ENCODE measurements around the gene ZNF268. TPM values are rescaled to one million over a fixed set of nuclear protein-coding genes. Genes with fewer than 3 reads are reported as not detected.

Gene ZNF268
- total RNA-seq, 6 donors from 2014 or later = 15.5 to 37.7 (median 20.9) TPM

DNA sequence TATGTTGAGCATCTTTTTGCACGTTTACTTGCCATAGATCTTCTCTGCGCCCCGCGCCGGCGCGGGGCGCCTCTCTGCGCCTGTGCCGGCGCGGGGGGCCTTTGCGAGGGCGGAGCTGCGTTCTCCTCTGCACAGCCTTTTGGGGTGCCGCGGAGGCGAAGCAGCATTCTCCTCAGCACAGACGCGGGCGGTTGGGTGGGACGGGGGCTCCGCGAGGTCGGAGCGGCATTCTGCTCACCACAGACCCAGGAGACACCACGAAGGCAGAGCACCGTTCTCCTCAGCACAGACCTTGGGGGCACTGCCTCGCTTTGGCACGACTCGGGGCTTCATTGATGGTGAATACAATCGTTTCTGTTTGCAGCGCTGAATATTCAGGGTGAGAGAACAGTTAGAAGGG lies 82.9 kb downstream of the ZNF268 start:
- DNase-seq = peak in 1 of 2 donors; percentile 72
- Histone ChIP-seq H3K4me3 (no peak overlapping the region), H3K27me3 (no peaks in the 10 kb centered on the region), H3K36me3 (no peaks in the 10 kb centered on the region), H3K27ac (no peak overlapping the region), H3K4me1 (no peaks in the 10 kb centered on the region), H3K9me3 (no peaks in the 10 kb centered on the region)
- TF ChIP-seq EP300 (IDR thresholded peaks at IDR 0.05) = no peak
- no peak for TF ChIP-seq POLR2A (IDR thresholded peaks at IDR 0.05)
- TF ChIP-seq, protein P1, sequence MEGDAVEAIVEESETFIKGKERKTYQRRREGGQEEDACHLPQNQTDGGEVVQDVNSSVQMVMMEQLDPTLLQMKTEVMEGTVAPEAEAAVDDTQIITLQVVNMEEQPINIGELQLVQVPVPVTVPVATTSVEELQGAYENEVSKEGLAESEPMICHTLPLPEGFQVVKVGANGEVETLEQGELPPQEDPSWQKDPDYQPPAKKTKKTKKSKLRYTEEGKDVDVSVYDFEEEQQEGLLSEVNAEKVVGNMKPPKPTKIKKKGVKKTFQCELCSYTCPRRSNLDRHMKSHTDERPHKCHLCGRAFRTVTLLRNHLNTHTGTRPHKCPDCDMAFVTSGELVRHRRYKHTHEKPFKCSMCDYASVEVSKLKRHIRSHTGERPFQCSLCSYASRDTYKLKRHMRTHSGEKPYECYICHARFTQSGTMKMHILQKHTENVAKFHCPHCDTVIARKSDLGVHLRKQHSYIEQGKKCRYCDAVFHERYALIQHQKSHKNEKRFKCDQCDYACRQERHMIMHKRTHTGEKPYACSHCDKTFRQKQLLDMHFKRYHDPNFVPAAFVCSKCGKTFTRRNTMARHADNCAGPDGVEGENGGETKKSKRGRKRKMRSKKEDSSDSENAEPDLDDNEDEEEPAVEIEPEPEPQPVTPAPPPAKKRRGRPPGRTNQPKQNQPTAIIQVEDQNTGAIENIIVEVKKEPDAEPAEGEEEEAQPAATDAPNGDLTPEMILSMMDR (IDR thresholded peaks at IDR 0.05) = no peak
- no peak for ATAC-seq (ENCODE audit: low FRiP score in 2 of 2)
- WGBS, 2 donors = 80 to 83% methylated on average over 19 to 33 of the region's 33 CpGs

Small RNAs within 50 kb of the gene (small RNA-seq; reads per million reads assigned to genes)
- 0 reads per million in 4 donors for gene RF00019
- 0 reads per million in 4 donors for gene RNU6-717P

Other genes starting within 250 kb of the ZNF268 start
- 10 to 100 TPM in 2 of 6 donors, 1 to 10 TPM in 4; 6.5 to 24.1 (median 9.4) TPM for gene ZNF605, start 225.2 kb upstream of the ZNF268 start, total RNA-seq
- gene ZNF26, start 195.1 kb upstream of the ZNF268 start, total RNA-seq = 10 to 100 TPM in 5 of 6 donors, 1 to 10 TPM in 1; 8.9 to 17.6 (median 13.6) TPM
- 10 to 100 TPM in 5 of 6 donors, 1 to 10 TPM in 1; 6.9 to 37.2 (median 18.3) TPM for gene ZNF84, start 144.0 kb upstream of the ZNF268 start, total RNA-seq
- gene ZNF140, start 100.6 kb upstream of the ZNF268 start, total RNA-seq = 10 to 100 TPM in 5 of 6 donors, 1 to 10 TPM in 1; 3.9 to 15.2 (median 13.0) TPM
- 1 to 10 TPM; 1.1 to 5.2 (median 1.7) TPM for gene ZNF891, start 51.2 kb upstream of the ZNF268 start, total RNA-seq
- gene ZNF10, start 50.9 kb upstream of the ZNF268 start, total RNA-seq = 10 to 100 TPM in 2 of 6 donors, 1 to 10 TPM in 4; 1.1 to 16.8 (median 7.7) TPM
- gene ANHX, start 54.4 kb downstream of the ZNF268 start, total RNA-seq = not detected